Fibroblast of lung (primary cell): Measurements from ENCODE around the gene CPEB4. TPM values are rescaled to one million over a fixed set of nuclear protein-coding genes. Genes with fewer than 3 reads are reported as not detected.
A peak's percentile ranks its signal among the peaks of the same experiment; 100 is the strongest.

ENCODE experiments used
- DNase-seq, 2 donors: peaks; one replicate each; pipeline versions ENCODE4 v3.0.0 to v3.0.0-alpha.2; 2010; ENCODE audit warnings: low read depth in 2 of 2
- H2AFZ ChIP-seq: 2 replicates; pipeline ENCODE4 v1.5.1; 2012; ENCODE audit warnings: low read length, control low read depth, inconsistent platforms
- H3K27ac ChIP-seq: 2 replicates; pipeline ENCODE4 v1.5.1; 2011; ENCODE audit warnings: low read length, control low read depth; ENCODE audit not compliant: insufficient read depth
- H3K27me3 ChIP-seq: 2 replicates; pipeline ENCODE4 v1.5.1; 2011; ENCODE audit warnings: mild to moderate bottlenecking, low read length; ENCODE audit not compliant: control insufficient read depth, insufficient read depth
- H3K36me3 ChIP-seq: 2 replicates; pipeline ENCODE4 v1.5.1; 2011; ENCODE audit warnings: low read length; ENCODE audit not compliant: control insufficient read depth, insufficient read depth
- H3K4me1 ChIP-seq: 2 replicates; pipeline ENCODE4 v1.5.1; 2011; ENCODE audit warnings: low read length; ENCODE audit not compliant: control insufficient read depth, insufficient read depth; ENCODE audit errors: extremely low read depth
- H3K4me2 ChIP-seq: 2 replicates; pipeline ENCODE4 v1.5.1; 2011; ENCODE audit warnings: low read length, control low read depth; ENCODE audit not compliant: insufficient read depth; ENCODE audit errors: extremely low read depth
- H3K4me3 ChIP-seq, 4 experiments: fragments of 200-600 bp in 1 of 4; sonication (generic) in 1 of 4; replicated peaks in 1 of 4; 2 replicates each; pipeline ENCODE4 v1.5.1; 2011 to 2016; ENCODE audit warnings: low read length in 4 of 4, low read depth in 3 of 4, mild to moderate bottlenecking in 3 of 4, control low read depth in 2 of 4, inconsistent platforms in 1 of 4, mixed read lengths in 1 of 4; ENCODE audit not compliant: insufficient read depth in 1 of 4; ENCODE audit errors: control extremely low read depth in 1 of 4
- H3K79me2 ChIP-seq: 2 replicates; pipeline ENCODE4 v1.5.1; 2012; ENCODE audit warnings: mild to moderate bottlenecking, low read length, inconsistent platforms; ENCODE audit not compliant: control insufficient read depth, insufficient read depth
- H3K9ac ChIP-seq: 2 replicates; pipeline ENCODE4 v1.5.1; 2011; ENCODE audit warnings: mild to moderate bottlenecking, low read length, control low read depth; ENCODE audit not compliant: insufficient read depth
- H3K9me3 ChIP-seq: 2 replicates; pipeline ENCODE4 v1.5.1; 2012; ENCODE audit warnings: low read depth, low read length; ENCODE audit not compliant: control insufficient read depth, insufficient read depth
- H4K20me1 ChIP-seq: 2 replicates; pipeline ENCODE4 v1.5.1; 2011; ENCODE audit warnings: low read length; ENCODE audit not compliant: control insufficient read depth, insufficient read depth; ENCODE audit errors: extremely low read depth
- CTCF ChIP-seq, 2 donors: IDR thresholded peaks in 1 of 2; conservative IDR thresholded peaks in 1 of 2; 1 replicate in 1 of 2; 2 replicates in 1 of 2; pipeline ENCODE4 v1.5.1; 2011 to 2012; ENCODE audit warnings: low read length in 2 of 2, control low read depth in 1 of 2, inconsistent platforms in 1 of 2, low read depth in 1 of 2, mild to moderate bottlenecking in 1 of 2
- EZH2 ChIP-seq: IDR thresholded peaks from 2 replicates; pipeline ENCODE4 v1.5.1; 2012; ENCODE audit warnings: low read length, control low read depth, mild to moderate bottlenecking; ENCODE audit errors: missing control alignments
- polyA plus RNA-seq, 2 donors: library from polyadenylated mRNA; depleted of rRNA in 1 of 2; stranded (reverse) in 1 of 2; unstranded in 1 of 2; fragments of >200 nt; gene quantifications; 2 replicates each; pipeline ENCODE4 v1.2.1, GENCODE V29; 2011 to 2012; ENCODE audit warnings: missing spikeins in 1 of 2
- total RNA-seq: library from RNA; depleted of rRNA; stranded (reverse); fragments of >200 nt; gene quantifications from 2 replicates; pipeline ENCODE4 v1.2.1, GENCODE V29; 2014

Gene CPEB4
- total and polyA plus RNA-seq, 2 donors (not counting 1 experiment from before 2014, with no cell fraction given) = 19.9 to 23.6 TPM

GRCh38 chr5:174011441-174011840 lies 123.3 kb downstream of the CPEB4 start:
- TF ChIP-seq EZH2 = no peak
- TF ChIP-seq CTCF (conservative IDR thresholded peaks at IDR 0.05 in 1 of 2, IDR thresholded peaks at IDR 0.05 in 1 of 2; ENCODE audit: low read depth in 1 of 2, low read length in 2 of 2) = no peak
- Histone ChIP-seq H3K4me1 (no peaks in the 10 kb centered on the region), H3K27me3 (no peaks in the 10 kb centered on the region), H3K9ac (no peak overlapping the region), H3K27ac (no peak overlapping the region), H3K4me3 (no peak overlapping the region), H4K20me1 (no peaks in the 10 kb centered on the region), H3K4me2 (no peak overlapping the region), H2AFZ (no peak overlapping the region), H3K79me2 (no peaks in the 10 kb centered on the region), H3K9me3 (no peaks in the 10 kb centered on the region), H3K36me3 (no peaks in the 10 kb centered on the region)
- peak in 1 of 2 donors; percentile 14 for DNase-seq

Other genes with a start within 250 kb of the CPEB4 start
- not detected in 2 replicates for gene C5orf47, start 100.8 kb downstream of the CPEB4 start, total RNA-seq
- not detected in 2 replicates for gene C5orf47, start 100.8 kb downstream of the CPEB4 start, polyA plus RNA-seq
- not detected in 2 replicates for gene NSG2, start 157.4 kb downstream of the CPEB4 start, total RNA-seq
- gene NSG2, start 157.4 kb downstream of the CPEB4 start, polyA plus RNA-seq = not detected in 2 replicates